Neutrophil (primary cell): ENCODE measurements around the gene ZNF85.
A peak's percentile ranks its signal among the peaks of the same experiment; 100 is the strongest.

Source experiments
- H3K27ac ChIP-seq: fragments of 200-600 bp; sonication (generic); 2 replicates; pipeline ENCODE4 v1.5.1; 2016; ENCODE audit warnings: mild to moderate bottlenecking, moderate library complexity
- H3K27me3 ChIP-seq: fragments of 200-600 bp; sonication (generic); 2 replicates; pipeline ENCODE4 v1.6.0; 2016; ENCODE audit warnings: mild to moderate bottlenecking
- H3K36me3 ChIP-seq: fragments of 200-600 bp; sonication (generic); 2 replicates; pipeline ENCODE4 v1.5.1; 2017
- H3K4me1 ChIP-seq, 2 experiments: fragments of 200-600 bp in 1 of 2; sonication (generic) in 1 of 2; 1 replicate in 1 of 2; 2 replicates in 1 of 2; pipeline versions ENCODE4 v1.5.1 to v1.6.1; 2013 to 2016; ENCODE audit warnings: low read depth in 1 of 2, low read length in 1 of 2, mild to moderate bottlenecking in 1 of 2, moderate library complexity in 1 of 2; ENCODE audit not compliant: control insufficient read depth in 1 of 2, insufficient read depth in 1 of 2
- H3K4me3 ChIP-seq, 2 experiments: fragments of 200-600 bp in 1 of 2; sonication (generic) in 1 of 2; 1 replicate in 1 of 2; 2 replicates in 1 of 2; pipeline ENCODE4 v1.5.1; 2013 to 2016; ENCODE audit warnings: low read depth in 1 of 2, low read length in 1 of 2, mild to moderate bottlenecking in 1 of 2, moderate library complexity in 1 of 2
- H3K9me3 ChIP-seq: fragments of 200-600 bp; sonication (generic); 2 replicates; pipeline ENCODE4 v1.5.1; 2016
- CTCF ChIP-seq: fragments of 200-600 bp; sonication (generic); IDR thresholded peaks from 2 replicates; pipeline ENCODE4 v1.5.1; 2016; ENCODE audit warnings: antibody characterized with exemption

The ZNF85 gene

DNA sequence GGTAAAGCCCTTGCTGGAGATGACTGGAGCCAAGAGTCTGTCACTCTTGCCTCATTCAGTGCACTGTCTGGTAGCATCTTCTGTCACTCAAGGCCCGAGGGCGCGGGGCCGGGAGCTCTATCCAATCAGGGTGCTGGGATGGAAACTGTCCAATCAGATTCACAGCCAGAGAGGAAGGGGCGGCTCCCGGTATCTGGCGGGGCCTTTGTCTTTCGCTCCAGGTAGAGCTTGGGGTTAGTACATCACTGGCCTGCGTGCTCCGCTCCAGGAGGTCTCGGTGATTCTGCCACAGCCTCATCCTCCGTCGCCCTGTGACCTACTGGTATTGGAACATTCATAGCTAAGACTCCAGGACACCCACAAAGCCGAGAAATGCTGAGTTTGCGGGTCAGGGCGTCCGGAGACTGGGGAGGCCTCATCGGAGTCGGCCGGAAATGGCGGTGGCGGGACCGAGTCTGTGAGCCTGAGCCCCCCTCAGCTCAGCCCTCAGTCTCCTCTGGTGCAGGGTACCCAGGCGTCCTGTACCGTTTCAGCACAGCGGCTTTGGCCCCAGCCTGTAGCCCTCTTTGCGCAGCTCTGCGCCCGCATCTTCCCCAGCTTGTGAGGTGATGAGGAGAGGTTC, 76.8 kb downstream of the ZNF85 start:
- no peak overlapping the region for H3K27ac ChIP-seq

More for the DNA sequence above, 76.8 kb downstream of the ZNF85 start:
- no peaks in the 10 kb centered on the region for H3K9me3 ChIP-seq
- peaks cover 0 to 7% of the 10 kb centered on the region in 2 experiments for H3K4me1 ChIP-seq
- H3K27me3 ChIP-seq, result peaks cover 10% of the 10 kb centered on the region
- no peak for TF ChIP-seq CTCF
- H3K4me3 ChIP-seq, result peak overlapping the region; percentile 16 to 32
- no peaks in the 10 kb centered on the region for H3K36me3 ChIP-seq
